ENCODE measurements around the gene PCAT6.
"Not testable (repeated sequence)": the region's sequence is repeated elsewhere in the genome, so short reads cannot be mapped to it uniquely, and the experiment has no call there.

PCAT6 gene

DNA sequence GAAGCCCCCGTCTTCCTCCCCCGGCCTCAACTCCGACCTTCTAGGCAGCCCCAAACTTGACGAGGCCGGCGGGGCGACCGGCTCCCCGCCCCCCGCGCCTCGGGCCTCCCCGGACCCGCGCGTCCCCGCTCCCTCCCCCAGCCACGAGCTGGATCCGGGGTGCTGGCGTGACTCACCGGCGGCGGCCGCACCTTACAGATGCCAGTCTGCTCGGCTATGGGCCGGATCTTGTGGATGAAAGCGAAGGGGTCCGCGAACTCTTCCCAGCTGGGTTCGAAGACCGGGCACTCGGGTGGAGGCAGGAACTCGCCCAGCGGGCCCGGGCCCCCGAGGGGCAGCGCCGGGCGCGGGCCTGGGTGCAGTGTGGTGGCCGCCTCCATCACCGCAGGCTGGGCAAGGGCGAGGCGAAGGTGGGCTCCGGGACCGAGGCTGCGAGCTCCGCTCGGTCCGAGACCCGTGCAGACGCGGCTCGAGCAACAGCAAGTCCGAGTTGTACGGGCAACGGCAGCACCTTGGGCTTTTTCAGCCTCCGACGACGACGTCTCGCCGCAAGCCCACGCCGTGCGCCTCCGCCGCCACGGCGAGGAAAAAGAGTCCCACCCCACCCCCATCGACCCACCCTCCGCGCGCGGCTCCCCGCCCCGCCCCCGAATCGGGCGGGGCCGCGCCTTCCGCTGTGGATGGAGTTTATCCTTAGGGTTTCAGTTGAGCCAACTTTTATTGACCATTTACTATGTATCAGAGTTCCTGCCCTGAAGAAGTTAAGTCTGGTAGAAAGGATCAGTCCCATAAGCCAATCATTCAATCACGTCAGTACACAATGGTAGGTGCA is 2.6 kb upstream of the PCAT6 start, which contains the start of gene KDM5B:
Gene KDM5B, minus strand, starts transcription at position 496 of the 832 bp plus-strand sequence. Its CDS starts 116 bp downstream, at position 380.
- DNase-seq: peak; percentile 57

DNA sequence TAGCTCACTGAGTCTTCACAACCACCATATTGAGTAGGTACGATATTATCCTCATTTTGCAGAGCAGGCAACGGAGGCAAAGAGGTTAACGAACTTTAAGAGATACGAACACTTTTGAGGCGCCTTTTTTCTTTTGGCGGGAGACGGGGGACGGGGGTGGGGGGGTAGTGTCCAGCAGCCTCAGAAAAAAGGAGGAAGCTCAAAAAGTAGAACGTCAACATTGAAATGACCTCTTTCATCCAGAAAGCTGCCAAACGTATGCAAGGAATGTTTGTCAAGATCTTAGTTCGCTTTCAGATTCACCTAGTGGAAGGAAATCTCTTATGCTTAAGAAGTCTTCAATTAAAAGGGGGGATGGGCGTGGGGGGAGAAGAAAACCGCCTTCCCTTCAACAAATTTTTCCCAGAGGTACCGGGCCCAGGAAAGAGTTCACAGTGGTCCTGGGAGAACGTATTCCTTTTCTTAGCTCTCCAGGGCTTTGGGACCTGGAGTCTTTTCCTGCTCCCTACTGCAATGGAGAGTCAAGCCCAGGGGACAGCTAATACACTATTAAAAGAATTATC is 1.1 kb upstream of the PCAT6 start:
- DNase-seq: no peak

DNA sequence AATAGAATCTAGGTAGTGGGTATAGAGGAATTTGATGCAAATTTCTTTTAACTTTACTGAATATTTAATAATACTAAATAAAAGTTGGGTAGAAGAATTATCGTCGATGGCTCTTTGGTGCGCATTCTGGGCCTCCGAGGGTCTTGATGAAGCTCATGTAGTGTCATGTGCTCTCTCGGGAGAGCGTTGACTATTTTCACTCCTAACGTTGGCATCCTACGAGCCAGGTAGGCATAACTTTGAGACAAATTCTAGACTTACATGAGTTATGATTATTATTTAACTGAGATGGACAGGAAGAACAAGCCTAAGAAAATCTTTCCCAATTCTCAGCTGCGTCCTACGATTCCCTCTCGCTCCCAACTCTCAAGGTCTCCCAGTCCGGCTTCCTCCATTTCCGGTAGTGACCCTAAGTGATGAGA is 550 bp upstream of the PCAT6 start:
- DNase-seq: no peak

DNA sequence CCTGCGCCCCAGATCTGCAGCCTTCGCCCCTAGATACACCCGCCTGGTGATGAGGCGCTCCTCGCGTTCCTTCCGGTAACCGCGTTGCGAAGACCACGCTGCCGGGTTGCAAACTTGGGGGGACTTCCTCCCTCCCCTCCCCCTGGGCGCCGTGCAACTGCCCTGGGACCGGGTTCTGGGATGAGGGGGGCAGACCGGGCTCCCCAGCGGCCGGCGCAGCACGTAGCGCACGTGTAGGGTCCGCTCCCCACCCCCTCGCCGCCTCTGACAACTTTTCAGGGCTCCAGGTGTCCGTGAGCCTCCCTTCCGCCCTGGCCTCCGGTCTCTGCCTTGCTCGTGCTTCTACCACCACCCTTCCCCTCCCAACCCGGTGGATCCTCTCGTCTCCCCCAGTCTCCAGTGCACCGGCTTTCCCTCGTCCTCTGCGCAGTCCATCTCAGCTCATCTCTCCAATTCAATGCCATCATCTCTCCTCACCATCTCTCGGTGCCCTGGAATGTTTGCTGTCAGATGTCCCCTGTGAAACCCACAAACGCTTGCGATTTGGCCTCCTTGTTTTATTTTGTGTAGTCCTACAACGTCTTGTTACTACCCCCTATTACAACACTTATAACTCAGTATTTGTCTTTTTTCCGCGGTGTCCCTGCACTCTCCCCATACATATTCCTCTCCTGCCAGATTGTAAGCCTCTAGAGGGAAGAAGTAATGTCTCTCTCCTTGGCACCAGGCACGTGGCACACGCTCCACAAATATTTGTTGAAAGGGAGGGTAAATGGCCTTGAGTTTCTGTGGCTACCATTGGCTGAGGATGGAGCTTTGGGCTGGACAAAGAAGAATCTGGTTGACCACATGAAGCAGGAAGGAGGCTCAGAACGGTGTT is 782 bp downstream of the PCAT6 start:
- peak; percentile 19 for DNase-seq

DNA sequence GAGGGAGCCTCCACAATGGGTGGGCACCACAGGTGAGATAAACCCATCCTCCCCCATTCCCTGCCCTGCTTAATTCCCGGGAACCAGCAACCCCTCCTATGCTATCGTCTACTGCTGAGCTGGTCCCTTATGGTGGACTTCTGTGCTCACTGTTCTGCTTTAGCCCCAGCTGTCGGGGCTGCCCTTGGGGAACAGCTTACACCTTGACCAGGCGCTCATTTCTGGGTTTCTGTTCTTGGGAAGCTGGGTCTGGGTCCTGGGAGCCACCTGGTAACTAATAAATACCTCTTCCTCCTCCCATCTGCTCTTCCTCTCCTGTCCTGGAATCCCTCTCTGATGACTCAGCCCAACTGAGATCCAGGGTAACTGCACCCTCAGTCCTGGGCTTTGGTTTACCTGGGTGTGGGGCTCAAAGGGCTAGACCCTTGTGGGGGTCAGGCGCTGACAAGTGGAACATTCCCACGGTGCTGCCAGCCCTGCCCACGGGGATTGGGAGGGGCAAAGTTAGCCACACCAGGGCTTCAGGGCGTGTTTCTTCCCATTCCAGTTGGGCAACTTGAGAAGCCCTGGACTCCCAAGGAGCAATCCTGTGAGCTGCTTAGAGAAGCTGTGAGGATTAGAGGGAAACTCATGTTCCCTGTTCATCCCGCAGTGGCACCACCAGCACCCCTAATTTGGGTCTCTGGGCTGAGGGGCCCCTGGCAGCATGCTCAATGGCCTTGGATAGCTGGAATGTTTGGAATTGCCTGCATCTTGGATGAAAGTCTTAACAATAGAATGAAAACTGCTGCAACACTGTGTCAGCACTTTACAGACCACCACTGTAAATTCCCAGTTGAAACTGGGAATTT is 1.6 kb downstream of the PCAT6 start:
- DNase-seq: no peak

DNA sequence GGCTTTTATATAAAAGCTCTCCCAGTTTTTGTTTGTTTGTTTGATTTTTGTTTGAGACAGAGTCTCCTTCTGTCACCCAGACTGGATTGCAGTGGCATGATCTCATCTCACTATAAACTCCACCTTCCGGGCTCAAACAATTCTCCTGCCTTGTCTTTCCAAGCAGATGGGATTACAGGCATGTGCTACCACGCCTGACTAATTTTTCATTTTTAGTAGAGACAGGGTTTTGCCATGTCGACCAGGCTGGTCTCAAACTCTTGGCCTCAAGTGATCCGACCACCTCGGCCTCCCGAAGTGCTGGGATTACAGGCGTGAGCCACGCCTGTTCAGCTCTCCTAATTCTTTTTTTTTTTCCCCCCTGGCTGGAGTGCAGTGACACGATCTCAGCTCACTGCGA is 4.4 kb downstream of the PCAT6 start:
- DNase-seq: no peak

DNA sequence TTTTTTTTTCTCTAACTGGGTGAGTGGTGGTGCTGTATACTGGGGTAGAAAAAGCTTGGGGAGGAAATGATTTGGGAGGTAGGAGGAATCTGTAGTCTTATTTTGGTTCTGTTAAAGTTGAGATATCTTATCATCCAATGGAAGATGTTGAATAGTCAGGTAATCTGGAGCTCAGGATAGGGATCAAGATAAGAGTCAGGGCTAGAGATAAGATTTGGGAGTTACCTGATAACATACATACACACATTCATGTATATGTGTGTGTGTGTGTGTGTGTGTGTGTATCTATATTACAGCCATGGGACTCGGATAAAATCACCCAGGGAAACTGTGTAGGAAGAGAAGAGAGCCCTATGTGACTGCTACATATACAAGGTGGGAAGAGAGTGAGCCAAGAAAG is 8.1 kb downstream of the PCAT6 start:
- DNase-seq: no peak

DNA sequence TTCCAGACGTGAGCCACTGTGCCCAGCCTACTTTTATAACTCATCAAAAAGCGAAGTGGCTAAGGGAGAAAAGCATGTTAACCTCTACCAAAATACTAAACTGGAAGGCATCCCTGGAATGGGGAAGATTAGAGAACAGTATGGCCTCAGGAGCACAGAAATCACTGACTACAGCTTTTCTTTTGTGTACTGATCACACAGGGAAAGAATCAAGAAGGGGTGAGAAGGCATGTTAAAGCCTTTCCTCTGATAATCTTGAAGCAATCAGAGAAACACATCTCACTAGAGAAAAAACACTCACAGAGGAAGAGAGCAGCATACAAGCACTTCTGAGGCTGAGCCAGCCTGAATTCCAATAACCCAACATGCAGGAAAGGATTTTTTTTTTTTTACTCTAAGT is 10.7 kb downstream of the PCAT6 start:
- no peak for DNase-seq

DNA sequence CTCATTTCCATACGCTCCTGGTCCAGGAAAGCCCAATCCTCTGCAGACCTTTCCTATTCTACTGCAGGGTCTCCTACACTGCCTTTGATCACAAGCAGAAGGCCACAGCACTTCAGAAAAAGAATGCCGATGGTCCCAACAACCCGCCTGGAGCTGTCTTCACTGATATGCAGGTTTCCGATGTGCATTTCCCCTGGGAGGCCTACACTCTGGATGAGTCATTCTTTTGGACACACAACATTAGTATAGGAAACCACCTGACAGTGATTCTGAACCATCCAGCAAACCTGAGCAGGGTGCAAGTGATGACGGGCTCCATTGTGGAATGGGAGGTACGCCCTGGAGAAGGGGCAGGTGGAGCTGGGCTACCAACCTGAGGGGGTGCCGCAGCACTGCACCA is 15.0 kb downstream of the PCAT6 start:
- DNase-seq: no peak

DNA sequence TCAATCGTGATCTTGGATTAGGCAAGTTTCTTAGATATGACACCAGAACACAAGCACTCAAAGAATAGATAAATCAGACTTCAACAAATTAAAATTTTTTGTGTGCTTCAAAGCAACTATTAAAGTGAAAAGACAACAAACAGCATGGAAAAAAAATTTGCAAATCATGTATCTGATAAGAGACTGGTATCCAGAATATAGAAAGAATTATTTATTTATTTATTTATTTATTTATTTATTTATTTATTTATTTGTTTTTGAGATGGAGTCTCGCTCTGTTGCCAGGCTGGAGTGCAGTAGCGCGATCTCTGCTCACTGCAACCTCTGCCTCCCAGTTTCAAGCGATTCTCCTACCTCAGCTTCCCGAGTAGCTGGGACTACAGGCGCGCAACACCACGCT is 18.5 kb downstream of the PCAT6 start:
- DNase-seq: not testable (repeated sequence)

DNA sequence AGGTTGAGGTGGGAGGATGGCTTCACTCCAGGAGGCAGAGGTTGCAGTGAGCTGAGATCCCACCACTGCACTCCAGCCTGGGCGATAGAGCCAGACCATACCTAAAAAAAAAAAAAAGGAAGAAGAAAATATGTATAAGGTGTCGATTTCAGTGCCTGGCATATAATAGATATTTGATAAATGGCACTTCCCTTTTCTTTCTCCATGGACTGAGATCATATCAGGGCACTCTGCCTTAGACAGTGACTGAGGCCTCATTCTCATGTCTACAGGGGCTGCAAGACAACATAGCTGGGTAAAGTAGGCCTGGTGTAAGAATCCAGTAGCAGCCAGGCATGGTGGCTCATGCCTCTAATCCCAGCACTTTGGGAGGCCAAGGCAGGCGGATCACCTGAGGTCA is 21.2 kb downstream of the PCAT6 start:
- DNase-seq: no peak

DNA sequence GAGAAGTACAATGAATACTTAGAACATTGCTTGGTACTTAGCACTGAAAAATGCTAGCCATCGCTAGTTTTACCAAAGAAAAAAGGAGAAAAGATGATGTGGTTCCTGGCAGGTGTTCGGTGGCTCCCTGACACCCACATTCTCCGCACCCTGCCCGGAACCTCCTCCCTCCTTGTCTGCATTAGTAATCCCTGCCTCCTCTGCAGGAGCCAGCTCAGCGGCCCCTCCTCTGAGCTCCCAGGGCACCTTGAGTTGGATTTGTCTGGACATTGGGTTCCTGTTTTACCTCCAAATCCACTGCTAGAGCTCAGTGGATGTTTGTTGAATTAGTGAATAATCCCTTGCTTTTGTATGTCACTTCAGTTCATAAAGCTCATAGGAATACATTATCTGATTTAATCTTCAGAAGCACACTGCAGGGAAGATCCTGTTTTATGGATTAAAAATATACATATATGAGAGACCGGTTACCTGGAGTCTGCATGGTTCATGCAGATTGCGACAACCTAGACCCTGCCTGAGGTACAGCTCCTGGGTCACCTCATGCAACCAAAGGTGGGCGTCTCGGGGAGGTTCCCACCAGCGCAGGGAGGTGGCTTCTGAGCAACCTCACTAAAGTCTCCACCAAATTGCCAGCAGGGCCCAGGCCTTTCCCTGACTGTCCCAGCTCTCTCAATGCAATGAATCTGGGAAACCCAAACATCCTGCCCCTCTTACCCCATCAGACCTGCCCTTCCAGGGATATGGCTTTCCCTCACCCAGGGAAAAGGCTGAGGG is 24.2 kb downstream of the PCAT6 start:
- no peak for DNase-seq

DNA sequence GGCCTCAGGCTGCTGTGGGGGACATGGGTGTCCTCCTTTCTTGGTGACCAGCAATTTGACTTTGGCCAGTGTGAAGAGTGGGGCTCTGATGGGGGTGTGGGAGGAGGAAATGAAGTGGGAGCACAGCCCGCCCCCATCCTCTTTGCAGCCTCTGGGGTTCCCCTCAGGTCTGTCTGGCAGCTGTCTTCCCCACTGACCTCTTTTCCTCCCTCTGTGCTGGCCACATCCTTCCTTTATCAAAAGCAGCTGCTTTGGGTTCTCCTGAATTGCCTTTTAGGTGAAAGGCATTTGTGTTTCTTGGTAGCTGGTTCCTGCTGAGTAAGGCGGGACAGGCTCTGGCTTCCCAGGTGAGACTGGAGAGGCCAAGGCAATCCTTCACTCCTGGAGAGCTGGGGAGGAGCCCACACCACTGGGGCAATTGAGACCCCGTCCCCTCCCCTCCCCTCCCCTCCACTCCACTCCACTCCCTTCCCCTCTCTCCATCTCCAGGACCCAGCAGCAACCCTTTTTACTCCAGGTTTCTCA is 24.9 kb downstream of the PCAT6 start:
- DNase-seq: no peak

DNA sequence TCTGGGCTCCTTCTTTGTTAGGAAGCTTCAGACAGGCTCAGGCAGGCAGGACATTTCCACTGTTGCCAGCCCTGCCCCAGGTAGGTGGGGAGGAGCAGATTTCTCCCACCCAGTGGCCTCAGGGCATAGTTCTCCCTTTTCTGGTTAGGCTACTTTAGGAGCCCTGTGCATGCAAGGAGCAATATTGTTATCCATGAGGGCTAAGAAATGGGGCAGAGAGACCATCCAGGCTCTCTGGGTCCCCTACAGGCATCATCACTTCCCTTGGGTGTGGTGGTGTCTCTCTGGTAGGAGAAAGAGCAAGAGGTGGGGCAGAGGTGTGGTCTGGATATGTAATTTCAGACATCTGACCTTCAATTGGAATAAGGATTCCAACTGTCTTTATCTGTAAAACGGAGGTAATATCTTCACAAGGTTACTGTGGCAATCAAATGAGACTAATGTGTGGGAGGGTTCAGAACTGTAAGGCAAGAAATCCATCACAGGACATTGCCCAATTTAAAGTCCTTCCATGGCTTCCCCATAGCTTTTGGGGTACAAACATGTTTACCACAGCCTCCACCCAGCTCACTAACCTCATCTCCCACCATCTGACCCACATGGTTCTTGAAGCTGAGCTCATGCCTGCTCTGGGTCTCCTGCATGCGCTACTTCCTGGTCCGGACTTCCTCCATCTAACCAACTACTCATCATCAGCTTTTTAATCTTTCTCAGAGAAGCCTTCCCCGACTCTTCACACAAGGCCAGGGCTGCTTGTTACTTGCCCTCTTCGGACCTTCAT is 26.1 kb downstream of the PCAT6 start:
- no peak for DNase-seq

DNA sequence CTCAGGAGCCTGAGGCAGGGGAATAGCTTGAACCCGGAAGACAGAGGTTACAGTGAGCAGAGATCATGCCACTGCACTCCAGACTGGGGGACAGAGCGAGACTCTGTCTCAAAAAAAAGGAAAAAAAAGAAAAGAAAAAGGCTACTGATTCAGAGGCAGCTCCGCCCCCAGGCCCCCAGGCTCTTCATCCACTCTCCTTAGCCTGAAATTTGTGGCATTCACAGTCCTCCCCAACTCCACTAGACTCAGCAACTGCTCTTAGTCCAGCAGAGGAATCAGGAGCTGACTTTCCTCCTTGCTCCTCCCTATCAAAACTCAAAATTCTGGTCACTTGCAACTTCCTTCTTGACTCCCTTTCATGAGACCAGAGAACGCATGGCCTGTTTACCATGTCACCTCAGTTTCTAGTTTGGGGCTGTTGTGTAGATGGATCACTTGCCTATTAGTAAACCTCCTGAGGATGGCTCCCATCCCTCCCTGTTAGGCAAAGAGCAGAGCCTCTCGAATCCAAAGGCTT is 27.1 kb downstream of the PCAT6 start:
- DNase-seq: no peak

DNA sequence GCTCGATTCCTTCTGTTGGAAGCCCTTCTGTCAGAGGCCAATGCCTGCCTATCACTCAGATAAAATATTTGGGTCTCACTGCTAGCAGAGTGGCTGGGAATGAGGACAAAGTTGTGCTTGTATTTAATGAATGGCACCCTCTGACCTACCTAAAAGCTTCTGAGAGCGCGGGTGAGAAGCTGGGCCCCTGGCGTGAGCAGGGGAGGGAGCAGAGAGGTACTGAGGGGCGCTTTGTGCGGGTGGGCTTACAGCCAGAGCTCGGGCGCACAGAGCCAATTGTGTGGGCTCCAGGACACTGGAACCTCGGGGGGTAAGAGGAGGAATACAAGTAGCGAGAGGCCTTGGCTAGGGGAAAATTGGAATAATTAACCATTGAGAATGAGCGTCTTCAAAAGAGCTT is 32.3 kb downstream of the PCAT6 start:
- no peak for DNase-seq

DNA sequence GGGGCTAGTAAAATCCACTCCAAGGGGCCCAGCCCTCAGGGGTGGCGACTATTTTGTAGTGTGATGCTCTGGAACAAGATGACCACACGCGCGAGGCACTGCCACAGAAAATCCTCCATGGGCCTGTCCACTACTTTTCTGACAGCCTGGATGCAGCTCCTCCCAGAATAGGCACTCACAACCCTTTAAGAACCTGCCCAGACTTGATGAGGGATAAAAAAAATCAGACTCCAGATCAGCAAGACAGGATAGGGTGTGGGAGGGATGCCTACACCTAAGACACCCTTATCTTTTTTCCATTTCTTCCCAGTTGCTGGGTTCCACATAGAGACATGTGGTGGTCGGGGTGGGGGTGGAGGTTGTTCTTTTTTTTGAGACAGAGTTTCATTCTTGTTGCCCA is 33.5 kb downstream of the PCAT6 start:
- DNase-seq: no peak

DNA sequence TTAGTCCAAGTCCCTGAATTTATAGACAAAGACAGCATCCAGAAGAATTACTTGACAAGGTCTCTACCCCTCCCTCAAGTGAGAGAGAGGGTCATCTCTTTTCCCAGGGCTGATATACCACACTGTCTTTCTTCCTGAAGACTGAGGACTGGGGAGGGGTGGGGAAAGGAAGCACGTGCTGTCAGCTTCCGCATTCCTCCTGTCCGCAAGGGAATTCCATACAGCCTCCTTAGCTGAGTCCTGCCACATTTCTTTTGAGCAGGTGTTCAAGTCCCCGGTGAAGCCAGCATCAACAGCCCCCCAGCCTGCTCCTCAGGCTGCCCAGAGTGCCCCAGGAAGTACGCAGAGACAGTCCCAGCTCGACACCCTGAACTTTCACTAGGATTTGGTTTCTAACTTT is 34.2 kb downstream of the PCAT6 start:
- no peak for DNase-seq

DNA sequence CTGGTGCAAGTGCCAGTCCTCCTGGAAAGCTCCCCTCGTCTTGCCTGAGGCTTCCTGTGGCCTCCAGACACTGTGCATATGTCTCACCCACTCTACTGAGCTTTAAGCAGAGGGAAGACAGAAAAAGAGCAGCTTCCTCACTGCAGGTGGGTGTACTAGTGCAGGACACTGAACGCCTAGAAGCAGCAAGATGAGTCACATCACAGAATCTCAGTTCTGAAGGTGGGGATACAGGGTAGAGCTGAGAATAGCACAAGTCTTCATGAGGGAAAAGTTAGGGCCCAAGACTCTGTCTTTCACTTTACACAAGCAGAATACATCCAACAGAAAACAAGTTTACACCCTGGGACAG is 37.4 kb downstream of the PCAT6 start:
- DNase-seq: no peak

DNA sequence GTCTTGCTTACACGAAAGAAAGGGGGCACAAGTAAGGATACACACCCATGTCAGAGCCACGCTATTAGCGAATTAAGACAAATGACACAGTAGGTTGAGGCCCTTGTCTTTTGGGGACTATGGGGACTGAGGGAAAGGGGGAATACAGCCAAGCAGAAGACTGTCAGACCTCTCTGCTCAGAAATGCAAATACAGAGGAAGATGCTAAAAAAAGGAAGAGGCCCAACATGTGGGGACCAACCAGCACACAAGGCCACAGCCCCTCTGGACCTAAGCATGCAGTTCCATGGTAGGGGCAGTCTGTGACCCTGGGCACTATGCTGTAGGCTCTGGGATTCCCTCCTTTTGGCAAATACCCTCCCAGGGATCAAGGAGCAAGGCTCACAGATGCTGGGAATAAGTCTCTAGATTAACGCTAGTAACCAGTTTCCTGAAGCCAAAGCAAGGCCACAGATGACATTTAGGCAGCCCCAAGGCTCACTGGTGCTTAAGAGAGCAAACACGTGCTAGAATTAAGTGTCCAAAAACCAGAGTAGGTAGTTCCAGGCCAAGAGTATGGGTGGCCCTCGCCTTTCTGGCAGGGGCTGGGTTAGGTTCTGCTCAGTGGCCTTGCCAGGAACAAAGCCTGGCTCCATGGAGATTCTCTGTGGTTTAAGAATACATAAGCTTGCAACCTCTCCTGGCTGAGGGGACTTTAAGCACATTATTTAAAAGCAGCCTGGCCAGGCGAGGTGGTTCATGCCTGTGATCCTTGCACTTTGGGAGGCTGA is 40.0 kb downstream of the PCAT6 start:
- no peak for DNase-seq
